Renal cortex interstitium (tissue), 11 donors: ENCODE measurements around the gene GMDS. TPM values are rescaled to one million over a fixed set of nuclear protein-coding genes. Genes with fewer than 3 reads are reported as not detected.

Experiments
- DNase-seq, 11 donors: peaks; one replicate each; pipeline ENCODE4 v3.0.0-alpha.2; 2013; ENCODE audit warnings: low read depth in 9 of 11, low spot score in 4 of 11; ENCODE audit errors: extremely low read depth in 1 of 11
- polyA plus RNA-seq, 3 donors: library from polyadenylated mRNA; unstranded; fragments of 120-200 nt; gene quantifications; one replicate each; pipeline ENCODE4 v1.2.1, GENCODE V29; 2013; ENCODE audit not compliant: insufficient read length in 3 of 3

The GMDS gene
- polyA plus RNA-seq, 3 donors: 62.2 to 72.8 (median 67.5) TPM

GRCh38 chr6:1991332-1991878, 254.0 kb downstream of the GMDS start:
- DNase-seq: no peak

GRCh38 chr6:1988843-1989242, 256.6 kb downstream of the GMDS start:
- DNase-seq: no peak

- no peak for DNase-seq
Measured at GRCh38 chr6:1987640-1988039, 257.8 kb downstream of the GMDS start.

GRCh38 chr6:1986454-1987243, 258.8 kb downstream of the GMDS start:
- DNase-seq: no peak

- no peak for DNase-seq
Measured at GRCh38 chr6:1984346-1984994, 260.9 kb downstream of the GMDS start.

- no peak for DNase-seq
Measured at GRCh38 chr6:1983850-1984249, 261.6 kb downstream of the GMDS start.

GRCh38 chr6:1972962-1973361, 272.4 kb downstream of the GMDS start:
- no peak for DNase-seq

GRCh38 chr6:1971612-1972011, 273.8 kb downstream of the GMDS start:
- DNase-seq: no peak

- peak in 9 of 11 donors; percentile 24 to 62 (median 38) for DNase-seq
Measured at GRCh38 chr6:1970151-1970561, 275.2 kb downstream of the GMDS start.

- no peak for DNase-seq
Measured at GRCh38 chr6:1966713-1967112, 278.7 kb downstream of the GMDS start.

GRCh38 chr6:1965596-1966224, 279.7 kb downstream of the GMDS start:
- DNase-seq: peak in 2 of 11 donors; percentile 37 to 59

- DNase-seq: no peak
Measured at GRCh38 chr6:1963596-1963995, 281.8 kb downstream of the GMDS start.

- no peak for DNase-seq
Measured at GRCh38 chr6:1962201-1962600, 283.2 kb downstream of the GMDS start.

GRCh38 chr6:1960486-1961142, 284.8 kb downstream of the GMDS start:
- no peak for DNase-seq

- DNase-seq: no peak
Measured at GRCh38 chr6:1958257-1958656, 287.1 kb downstream of the GMDS start.

- DNase-seq: no peak
Measured at GRCh38 chr6:1957746-1958145, 287.7 kb downstream of the GMDS start.

GRCh38 chr6:1952740-1953360, 292.6 kb downstream of the GMDS start:
- no peak for DNase-seq

- DNase-seq: no peak
Measured at GRCh38 chr6:1950631-1951030, 294.8 kb downstream of the GMDS start.

- DNase-seq: no peak
Measured at GRCh38 chr6:1949538-1949937, 295.9 kb downstream of the GMDS start.
